ENCODE results near the gene VSX2.
"Not testable (repeated sequence)": the region's sequence is repeated elsewhere in the genome, so short reads cannot be mapped to it uniquely, and the experiment has no call there.

The VSX2 gene

DNA sequence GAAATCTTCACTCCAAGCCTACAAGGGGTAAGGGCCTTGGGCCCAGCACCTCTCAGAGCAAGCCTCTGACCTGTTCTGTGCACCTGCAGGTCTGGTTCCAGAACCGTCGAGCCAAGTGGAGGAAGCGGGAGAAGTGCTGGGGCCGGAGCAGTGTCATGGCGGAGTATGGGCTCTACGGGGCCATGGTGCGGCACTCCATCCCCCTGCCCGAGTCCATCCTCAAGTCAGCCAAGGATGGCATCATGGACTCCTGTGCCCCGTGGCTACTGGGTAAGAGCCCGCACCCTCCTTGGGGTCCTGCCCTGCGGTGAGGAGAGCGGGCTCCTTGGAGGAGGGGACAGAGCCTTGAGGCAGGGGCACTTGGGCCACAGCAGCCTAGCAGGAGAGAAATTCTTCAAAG is 20.3 kb downstream of the VSX2 start:
- no peak for DNase-seq (ENCODE audit: low read depth in 2 of 2)

DNA sequence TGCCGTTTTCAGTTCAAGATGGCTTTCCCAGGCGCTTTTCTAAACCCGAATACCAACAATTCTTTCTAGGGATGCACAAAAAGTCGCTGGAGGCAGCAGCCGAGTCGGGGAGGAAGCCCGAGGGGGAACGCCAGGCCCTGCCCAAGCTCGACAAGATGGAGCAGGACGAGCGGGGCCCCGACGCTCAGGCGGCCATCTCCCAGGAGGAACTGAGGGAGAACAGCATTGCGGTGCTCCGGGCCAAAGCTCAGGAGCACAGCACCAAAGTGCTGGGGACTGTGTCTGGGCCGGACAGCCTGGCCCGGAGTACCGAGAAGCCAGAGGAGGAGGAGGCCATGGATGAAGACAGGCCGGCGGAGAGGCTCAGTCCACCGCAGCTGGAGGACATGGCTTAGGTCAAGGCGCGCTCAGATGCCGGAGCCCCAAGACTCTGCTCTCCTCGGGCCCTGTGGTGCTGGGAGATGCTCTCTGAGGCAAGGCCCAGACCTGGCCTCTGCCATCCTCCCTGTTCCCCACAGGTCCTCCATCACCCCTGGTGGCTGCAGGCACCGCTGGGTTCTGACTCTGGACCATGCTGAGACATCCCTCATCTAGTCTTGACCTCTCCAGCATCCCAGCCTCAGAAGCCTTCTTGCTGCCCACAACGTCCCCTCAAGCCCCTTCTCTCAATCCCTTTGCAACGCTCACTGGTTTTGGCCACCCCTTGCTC is 21.4 kb downstream of the VSX2 start:
- DNase-seq (ENCODE audit: low read depth in 2 of 2) = no peak

DNA sequence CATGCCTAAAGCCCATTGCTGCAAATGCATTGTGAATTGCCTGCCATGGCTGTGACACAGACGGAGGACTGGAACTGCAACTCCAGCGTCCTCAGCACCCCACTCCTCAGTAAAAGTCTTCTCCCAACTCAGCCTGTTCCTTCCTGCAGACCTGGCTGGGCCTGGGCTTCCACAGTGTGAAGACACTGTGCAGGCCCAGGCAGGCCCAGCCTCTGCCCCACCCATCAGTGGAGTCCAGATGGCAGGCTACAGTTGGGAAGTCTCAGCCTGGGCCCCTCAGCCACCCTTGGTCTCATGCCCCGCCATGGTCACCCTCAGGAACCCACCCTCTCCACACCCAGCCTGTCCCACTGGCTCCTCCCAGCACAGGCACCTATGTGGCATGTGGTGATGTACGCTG is 22.0 kb downstream of the VSX2 start:
- no peak for DNase-seq (ENCODE audit: low read depth in 2 of 2)

DNA sequence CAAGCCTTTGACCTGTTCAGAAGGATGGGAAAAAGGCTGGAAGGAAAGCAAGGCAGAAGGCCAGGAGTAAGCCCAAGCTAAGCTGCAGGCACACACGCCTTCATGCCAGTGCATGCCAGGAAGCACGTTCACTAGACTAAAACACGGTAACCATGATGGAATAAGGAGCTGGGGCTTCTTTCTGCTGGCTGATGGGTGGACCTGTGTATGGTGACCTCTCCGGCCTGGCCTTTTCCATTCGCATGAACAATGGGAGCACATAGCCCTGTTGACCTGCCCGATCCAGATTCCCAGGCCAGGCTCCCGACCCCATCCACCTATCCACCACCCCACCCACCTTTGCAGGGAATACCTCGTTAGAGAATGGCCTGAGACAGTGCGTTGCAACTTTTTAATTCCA is 22.8 kb downstream of the VSX2 start:
- no peak for DNase-seq (ENCODE audit: low read depth in 2 of 2)

DNA sequence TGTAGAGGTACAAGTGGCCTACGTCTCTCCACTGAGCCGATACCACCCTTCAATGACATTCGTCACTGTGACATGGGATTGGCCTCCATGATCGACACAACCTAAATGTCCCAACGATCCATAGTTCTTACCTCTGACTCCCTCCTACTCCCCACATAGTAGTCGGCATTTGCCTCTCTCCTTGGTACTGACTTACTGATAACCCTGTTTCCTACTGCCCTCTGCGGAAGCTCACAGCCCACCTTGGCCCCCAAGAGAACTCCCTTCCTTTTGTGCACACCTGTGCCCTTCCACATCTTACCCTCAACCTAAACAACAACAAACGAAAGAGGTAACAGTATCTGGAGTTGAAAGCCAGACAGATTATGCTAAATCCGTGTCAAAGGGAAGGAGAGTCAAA is 23.9 kb downstream of the VSX2 start:
- DNase-seq (ENCODE audit: low read depth in 2 of 2) = no peak

DNA sequence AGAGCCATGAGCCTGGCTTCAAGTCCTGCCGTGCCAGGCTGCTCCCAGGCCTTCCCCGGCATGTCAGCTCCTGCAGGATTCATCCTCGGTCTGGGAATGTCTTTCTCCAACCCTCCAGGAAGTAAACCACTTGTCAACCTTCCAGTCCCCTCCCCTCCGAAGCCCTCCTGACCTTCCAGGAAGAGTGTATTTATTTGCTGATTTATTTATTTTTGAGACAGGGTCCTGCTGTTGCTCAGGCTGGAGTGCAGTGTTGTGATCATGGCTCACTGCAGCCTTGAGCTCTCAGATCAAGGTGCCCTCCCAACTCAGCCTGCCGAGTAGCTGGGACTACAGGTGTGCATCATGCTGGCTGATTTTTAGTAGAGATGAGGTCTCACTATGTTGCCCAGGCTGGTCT is 24.7 kb downstream of the VSX2 start:
- DNase-seq (ENCODE audit: low read depth in 2 of 2) = no peak

DNA sequence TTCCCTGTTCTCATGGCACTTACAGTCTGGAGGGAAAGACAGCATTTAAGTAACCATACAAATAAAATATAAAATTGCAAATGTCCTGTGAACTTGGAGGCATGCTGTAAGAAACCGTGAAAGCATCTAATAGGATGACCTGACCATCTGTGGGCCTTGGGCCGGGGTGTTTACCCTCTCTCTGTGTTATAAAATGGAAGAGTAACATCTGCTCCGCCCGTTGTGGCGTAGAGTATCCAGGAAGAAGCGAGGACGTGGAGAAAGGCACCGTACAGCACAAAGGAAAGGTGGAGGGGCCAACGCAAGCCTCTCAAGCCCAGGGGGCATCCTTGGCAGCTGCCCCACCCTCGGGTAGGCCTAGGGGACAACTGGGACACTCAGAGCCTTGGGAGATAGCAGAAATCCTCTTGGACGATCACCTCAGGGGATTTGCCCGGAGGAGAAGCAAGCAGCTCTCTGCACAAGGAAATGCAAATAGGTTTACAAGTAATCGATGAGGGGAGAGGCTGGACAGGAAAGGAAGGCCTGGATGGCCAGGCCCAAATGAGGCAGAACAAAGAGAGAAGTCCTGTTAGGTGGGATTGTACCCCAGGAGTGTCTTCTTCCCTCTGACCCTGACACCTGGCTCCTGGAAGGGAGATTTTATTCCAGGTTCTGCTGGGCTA is 26.2 kb downstream of the VSX2 start:
- DNase-seq (ENCODE audit: low read depth in 2 of 2) = no peak

DNA sequence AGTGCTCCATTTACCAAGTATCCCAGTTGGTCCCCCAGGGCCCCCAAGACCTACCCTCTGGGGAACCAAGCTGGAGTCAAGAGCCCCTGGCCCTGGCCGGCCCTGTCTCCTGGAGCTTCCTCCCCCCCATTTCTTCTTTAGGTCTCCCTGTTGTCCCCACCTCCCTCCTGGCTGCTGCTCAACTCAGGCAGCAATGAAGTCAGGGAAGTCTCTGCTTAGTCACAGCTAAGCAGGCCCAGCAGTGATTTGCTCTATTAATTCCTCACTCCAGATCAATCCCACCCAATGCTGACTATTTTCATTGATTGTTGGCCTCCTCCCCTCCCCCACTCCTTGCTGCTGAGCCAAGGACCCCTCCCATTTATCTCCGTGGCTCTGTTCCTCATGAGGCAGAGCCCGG is 28.3 kb downstream of the VSX2 start:
- no peak for DNase-seq (ENCODE audit: low read depth in 2 of 2)

DNA sequence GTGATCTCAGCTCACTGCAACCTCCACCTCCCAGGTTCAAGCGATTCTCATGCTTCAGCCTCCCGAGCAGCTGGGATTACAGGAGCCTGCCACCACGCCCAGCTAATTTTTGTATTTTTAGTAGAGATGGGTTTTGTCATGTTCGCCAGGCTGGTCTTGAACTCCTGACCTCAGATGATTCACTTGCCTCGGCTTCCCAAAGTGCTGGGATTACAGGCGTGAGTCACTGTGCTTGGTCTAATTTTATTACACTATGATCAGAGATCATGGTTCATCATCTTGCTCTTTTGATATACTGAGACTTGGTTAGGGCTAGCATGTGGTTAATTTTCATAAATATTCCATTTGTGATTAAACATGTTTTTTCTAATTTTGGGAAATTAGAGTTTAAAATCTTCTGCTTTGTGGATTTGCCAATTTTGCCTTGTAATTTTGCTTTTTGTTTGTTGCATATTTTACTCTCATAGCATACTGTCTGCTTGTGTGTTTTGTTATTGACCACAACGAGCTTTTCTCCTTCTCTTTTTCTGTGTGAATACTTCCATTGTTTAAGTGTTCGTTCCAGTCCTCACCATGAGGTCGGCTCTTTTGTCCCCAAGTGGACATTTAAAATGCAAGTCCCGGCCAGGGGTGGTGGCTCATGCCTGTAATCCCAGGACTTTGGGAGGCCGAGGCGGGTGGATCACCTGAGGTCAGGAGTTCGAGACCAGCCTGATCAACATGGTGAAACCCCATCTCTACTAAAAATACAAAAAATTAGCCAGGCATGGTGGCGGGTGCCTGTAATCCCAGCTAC is 31.3 kb downstream of the VSX2 start:
- DNase-seq (ENCODE audit: low read depth in 2 of 2) = not testable (repeated sequence)

DNA sequence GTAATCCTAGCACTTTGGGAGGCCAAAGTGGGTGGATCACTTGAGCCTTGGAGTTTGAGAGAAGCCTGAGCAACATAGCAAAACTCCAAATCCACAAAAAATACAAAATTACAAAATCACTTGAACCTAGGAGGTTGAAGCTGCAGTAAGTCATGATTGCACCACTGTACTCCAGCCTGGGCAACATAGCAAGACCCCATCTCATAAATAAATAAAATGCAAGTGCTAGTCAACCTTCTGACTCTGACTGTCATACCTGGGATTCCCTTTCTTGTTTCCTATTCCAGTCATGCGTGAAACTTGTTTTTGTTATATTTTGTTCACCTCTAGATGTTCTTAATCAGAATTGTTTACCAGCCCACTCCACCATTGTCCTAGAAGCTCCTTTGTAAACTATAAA is 32.1 kb downstream of the VSX2 start:
- no peak for DNase-seq (ENCODE audit: low read depth in 2 of 2)

DNA sequence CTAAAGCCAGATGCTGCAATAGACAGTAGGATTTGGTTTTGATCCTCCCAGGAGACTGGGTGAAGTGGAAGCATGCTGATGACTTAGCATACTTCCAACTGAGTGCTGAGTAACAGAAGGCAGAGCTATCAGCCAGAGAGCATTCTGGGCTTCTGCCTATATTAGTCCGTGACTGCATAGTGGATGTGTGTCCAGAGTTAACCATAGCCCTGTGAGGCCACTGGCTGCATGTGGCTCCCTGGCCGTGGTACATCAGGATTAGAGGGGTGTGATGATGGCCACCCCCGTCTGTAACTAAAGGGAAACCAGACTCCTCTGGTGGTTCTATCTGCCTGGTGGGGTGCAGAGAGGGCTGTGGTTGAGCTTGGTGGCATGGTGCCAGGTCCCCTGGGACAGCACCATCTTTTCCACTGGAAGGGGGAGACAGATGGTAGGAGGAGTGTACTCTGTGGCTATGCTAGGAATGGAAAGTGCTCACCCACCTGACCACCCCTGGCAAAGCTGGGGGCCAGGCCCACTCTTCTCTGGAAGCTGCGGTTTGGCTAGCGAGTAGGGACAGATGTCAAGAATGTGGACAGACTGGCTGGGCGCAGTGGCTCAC is 36.1 kb downstream of the VSX2 start:
- DNase-seq (ENCODE audit: low read depth in 2 of 2) = no peak

DNA sequence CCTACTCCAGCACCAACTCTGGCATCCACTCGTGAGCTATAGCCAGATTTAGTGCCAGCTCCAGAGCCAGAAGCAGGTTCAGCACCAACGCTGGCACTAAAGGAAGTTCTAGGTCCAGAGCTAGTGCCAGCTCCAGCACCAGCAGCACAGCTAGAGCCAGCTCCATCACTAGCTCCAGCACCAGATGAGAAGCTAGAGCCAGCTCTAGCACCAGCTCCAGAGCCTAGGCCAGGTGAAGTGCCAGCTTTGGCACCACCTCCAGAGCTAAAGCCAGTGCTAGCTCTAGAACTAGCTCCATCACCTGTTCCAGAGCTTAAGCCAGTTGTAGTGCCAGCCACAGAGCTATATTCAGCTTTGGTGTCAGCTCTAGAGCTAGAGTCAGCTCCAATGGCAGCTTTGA is 38.8 kb downstream of the VSX2 start:
- no peak for DNase-seq (ENCODE audit: low read depth in 2 of 2)

DNA sequence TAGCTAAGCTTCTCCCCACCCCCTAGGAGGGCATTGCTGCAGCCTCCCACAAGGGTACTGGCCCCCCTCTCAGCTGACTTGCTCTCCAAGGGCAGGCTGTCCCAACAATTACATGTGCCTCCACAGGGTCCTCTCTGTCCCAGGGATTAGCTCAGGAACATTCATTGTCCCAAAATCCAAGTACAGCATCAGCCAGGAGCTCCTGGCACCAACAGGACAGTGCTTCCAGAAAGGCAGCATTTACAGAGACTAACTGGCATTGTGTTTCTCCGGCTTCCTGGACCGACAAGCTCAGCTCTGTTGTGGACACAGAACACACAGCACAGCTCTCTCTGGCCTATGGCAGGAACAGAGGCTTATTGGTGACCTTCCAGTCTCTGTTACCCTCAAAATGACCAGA is 41.8 kb downstream of the VSX2 start:
- DNase-seq (ENCODE audit: low read depth in 2 of 2) = no peak

DNA sequence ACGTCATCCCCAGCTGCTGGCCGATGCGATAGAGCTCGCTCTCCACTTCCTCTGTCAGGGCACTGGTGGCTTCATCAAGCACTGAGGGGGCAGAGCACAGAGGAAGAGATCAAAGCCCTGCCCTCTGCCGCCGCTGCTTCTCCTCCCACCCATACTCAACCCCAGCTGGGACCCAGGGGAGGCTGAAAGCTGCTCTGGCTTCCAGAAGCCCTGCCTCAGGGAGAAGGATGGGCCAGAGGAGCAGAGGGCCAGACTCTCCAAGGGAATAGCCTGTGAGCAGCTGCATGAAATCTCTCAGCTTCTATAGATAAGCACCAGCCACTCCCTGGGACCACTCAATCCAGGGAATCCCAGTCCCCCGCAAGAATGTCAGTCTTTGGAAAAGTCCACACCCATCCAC is 47.5 kb downstream of the VSX2 start:
- DNase-seq (ENCODE audit: low read depth in 2 of 2) = no peak

DNA sequence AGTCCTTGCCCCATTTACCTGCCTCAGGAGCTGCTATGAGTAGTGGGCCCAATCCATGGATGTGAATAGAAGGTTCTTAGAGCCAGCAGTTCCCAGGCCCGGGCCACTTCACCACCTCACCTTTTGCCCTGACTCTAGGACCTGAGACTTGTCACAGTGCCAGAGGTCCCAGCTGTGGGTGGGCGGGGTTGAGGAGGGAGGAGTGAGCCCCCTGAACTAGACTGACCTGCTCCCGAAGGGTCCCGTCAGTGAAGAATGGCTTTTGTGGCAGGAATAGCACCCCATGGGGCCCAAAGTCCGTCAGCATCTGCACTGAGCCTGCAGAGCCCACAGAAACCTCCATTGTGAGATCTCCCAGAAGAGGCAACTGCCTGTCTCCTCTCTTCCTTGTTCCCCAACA is 50.6 kb downstream of the VSX2 start:
- no peak for DNase-seq (ENCODE audit: low read depth in 2 of 2)

DNA sequence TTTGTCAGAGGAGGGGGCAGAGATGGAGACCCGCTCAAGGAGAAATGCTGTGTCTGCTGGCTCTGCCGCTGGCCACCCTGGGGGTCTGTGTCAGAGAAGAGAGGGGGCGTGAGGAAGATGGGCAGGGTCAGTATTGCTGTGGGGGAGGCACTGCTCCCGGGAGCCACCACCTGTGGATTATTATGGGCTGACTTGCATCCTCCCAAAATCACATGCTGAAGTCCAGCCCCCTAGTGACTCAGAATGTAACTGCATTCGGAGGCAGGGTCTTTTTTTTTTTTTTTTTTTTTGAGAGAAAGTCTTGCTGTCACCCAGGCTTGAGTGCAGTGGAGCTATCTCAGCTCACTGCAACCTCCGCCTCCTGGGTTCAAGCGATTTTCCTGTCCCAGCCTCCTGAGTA is 51.2 kb downstream of the VSX2 start:
- no peak for DNase-seq (ENCODE audit: low read depth in 2 of 2)

DNA sequence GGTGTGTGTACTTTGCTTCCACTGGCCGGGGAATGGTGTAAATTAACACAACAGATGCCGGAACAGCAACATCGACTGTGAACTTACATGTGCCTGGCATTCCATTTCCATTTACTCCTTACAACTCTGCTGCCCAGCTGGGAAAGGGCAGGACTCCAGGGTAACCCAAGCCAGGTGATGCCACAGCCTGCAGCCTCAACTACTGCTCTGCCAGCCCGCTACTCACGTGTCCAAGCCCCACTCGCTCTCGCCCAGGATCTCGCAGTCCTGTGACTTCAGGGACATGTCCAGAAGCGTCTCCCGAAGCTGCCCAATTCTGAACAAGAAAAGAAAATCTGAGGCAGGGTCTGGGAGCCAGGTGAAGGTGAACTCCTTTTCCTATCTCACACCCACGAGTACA is 52.8 kb downstream of the VSX2 start:
- DNase-seq (ENCODE audit: low read depth in 2 of 2) = no peak

DNA sequence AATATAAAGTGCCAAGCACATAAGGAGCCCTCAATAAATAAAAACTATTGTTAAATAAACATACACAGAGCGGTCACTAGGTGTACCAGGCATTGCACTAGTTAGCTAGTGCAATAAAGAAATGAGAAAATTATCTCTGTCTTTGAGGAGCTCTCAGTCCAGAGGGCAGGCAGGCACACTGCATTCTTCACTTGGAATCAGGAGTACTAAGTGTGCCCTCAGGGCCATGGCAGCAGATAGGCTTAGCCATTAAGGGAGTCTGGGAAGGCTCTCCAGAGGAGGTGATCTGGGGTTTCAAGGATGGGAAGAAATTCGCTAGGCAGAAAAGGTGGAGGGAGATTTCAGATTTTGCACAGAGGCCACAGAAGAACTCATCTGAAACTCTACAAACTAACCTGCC is 54.4 kb downstream of the VSX2 start:
- DNase-seq (ENCODE audit: low read depth in 2 of 2) = no peak

DNA sequence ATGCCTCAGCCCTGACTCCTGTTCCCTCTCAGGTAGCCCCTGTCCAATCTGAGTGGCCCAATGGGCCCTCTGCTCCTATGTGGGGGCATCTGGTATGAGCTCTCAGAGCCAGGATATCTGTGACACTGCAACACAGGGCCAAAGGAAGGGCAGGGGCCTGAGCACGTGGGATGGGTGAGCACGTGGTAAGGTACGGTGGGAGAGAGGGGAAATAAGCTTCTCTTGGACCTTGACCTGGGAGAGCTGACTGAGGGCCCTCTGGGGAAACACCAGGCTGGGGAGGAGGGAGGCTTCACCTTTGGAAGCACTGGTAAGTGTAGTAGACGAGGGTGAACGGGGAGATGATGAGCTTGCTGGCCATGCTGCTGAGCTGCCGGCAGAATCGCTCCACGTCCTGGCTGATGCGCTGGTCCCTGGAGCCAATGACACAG is 56.8 kb downstream of the VSX2 start:
- DNase-seq (ENCODE audit: low read depth in 2 of 2) = no peak

DNA sequence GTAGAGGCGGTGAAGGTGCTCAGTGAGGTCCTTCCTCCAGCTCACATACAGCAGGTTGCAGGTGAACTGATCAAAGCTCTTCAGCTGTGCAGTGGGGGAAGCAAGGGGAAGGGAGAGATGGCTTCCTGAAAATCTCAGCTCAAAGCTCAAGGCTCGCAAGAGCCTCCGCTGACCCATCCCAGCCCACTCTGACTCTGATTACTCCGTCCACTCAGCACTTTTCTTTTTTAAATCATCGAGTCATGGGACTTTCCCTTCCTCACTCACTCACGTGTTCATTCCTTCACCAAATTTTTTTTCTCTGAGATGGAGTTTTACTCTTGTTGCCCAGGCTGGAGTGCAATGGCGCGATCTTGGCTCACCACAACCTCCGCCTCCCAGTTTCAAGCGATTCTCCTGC is 58.7 kb downstream of the VSX2 start:
- DNase-seq (ENCODE audit: low read depth in 2 of 2) = no peak

DNA sequence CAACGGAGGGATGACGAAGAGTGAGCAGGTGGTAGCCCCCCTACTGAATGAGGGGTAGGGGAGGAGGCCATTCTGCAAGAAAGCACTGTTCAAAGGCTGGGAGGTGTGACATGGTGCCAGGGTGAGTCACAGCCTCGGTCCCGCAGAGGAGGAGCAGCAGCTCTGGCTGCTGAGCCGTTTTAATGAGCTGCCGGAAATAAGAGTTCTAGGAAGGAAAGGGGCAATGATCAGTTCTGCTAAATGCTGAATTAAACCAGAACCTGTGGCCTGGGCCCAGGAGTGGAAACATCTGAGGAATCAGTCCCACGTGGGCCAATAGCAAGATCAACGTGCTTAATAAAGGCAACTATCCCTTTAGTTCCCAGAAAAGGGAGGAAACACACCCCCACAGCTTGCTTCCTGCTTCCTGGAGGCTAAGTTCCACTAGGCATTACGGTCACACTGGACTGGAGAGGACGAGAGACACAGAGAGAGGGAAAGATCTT is 59.9 kb downstream of the VSX2 start:
- DNase-seq (ENCODE audit: low read depth in 2 of 2) = no peak

DNA sequence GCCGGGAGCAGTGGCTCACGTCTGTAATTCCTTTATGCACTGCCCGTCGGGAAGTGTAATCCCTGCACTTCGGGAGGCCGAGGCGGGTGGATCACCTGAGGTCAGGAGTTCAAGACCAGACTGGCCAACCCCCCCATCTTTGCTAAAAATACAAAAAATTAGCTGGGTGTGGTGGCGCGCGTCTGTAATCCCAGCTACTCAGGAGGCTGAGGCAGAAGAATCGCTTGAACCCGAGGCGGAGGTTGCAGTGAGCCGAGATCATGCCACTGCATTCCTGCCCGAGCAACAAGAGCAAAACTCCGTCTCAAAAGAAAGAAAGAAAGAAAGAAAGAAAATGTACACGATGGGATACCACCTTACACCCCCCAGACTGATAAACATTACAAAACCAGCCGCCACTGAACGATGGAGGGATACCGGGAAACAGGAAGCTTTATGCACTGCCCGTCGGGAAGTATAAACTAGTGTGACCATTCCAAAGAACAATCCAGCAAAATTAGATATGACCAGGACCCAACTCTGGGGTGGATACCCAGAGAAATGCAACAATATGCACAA is 62.4 kb downstream of the VSX2 start:
- no peak for DNase-seq (ENCODE audit: low read depth in 2 of 2)
